KMS-11 (cell line): ENCODE data around the gene AXL.

Experiments
- H2AFZ ChIP-seq: fragments of 200-600 bp; sonication (generic); 2 replicates; pipeline ENCODE4 v1.6.1; 2016; ENCODE audit warnings: antibody characterized with exemption, mixed run types, low read depth
- H3K27ac ChIP-seq: fragments of 200-600 bp; sonication (generic); 2 replicates; pipeline ENCODE4 v1.6.1; 2016; ENCODE audit warnings: mild to moderate bottlenecking, mixed run types
- H3K27me3 ChIP-seq: fragments of 200-600 bp; sonication (generic); 2 replicates; pipeline ENCODE4 v1.6.1; 2017; ENCODE audit warnings: mild to moderate bottlenecking, low read depth, mixed run types, moderate library complexity; ENCODE audit not compliant: insufficient read depth
- H3K36me3 ChIP-seq: fragments of 200-600 bp; sonication (generic); 2 replicates; pipeline ENCODE4 v1.6.1; 2017; ENCODE audit warnings: mild to moderate bottlenecking, mixed run types; ENCODE audit not compliant: insufficient read depth
- H3K4me1 ChIP-seq: fragments of 200-600 bp; sonication (generic); 2 replicates; pipeline ENCODE4 v1.6.1; 2016; ENCODE audit warnings: mild to moderate bottlenecking, low read depth, mixed run types; ENCODE audit not compliant: poor library complexity, severe bottlenecking
- H3K4me2 ChIP-seq: fragments of 200-600 bp; sonication (generic); 2 replicates; pipeline ENCODE4 v1.7.0; 2016; ENCODE audit warnings: mild to moderate bottlenecking, mixed run types
- H3K4me3 ChIP-seq: fragments of 200-600 bp; sonication (generic); IDR thresholded peaks from 2 replicates; pipeline ENCODE4 v1.6.1; 2017; ENCODE audit warnings: low read depth, low read length, mixed read lengths; ENCODE audit not compliant: insufficient read depth
- H3K79me2 ChIP-seq: fragments of 200-600 bp; sonication (generic); 2 replicates; pipeline ENCODE4 v1.6.1; 2016; ENCODE audit warnings: low read depth, mixed run types; ENCODE audit not compliant: insufficient read depth
- H3K9ac ChIP-seq: fragments of 200-600 bp; sonication (generic); 2 replicates; pipeline ENCODE4 v1.6.1; 2016; ENCODE audit warnings: mild to moderate bottlenecking, mixed run types
- H4K20me1 ChIP-seq: fragments of 200-600 bp; sonication (generic); 2 replicates; pipeline ENCODE4 v1.6.1; 2016; ENCODE audit warnings: mild to moderate bottlenecking, mixed run types; ENCODE audit not compliant: insufficient read depth
- TF ChIP-seq, protein P1 (sequence below): fragments of 200-600 bp; sonication (generic); conservative IDR thresholded peaks from 2 replicates; pipeline ENCODE4 v1.6.1; 2017; ENCODE audit warnings: low read depth, mild to moderate bottlenecking, antibody characterized with exemption, low read length, moderate library complexity, mixed read lengths

The AXL gene

DNA sequence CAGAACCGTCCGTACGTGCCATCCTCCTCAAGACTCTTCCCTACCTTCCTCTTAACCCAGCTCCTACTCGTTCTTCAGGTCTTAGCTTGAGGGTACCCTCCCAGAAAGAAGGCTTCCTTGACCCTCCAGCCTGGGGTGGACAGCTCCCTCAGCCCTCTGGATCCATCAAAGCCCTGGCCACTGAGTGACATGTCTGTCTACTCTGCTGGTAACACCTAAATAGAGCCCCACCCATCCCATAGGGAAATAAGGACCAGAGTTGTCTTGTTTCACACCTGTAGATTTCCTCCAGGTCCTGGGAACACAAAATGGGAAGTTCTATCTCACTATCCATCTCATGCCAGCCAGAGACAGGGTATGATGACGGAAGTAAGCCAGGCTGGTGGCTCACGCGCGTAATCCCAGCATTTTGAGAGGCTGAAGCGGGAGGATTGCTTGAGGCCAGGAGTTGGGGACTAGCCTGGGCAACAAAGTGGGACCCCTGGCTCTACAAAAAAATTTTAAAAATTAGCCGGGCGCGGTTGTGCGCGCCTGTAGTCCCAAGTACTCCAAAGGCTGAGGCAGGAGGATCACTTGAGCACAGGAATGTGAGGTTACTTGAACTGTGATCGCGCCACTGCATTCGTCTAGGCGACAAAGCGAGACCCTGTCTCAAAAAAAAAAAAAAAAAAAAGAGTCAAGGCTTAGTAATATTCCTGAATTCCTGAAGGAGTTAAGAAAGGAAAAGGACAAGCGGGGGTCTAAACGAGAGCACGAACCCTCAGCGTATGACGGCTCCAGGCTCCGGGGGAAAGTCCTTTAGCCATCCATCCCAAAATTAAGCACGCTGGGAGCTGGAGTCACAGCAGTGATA, 90.4 kb downstream of the AXL start:
- TF ChIP-seq, protein P1, sequence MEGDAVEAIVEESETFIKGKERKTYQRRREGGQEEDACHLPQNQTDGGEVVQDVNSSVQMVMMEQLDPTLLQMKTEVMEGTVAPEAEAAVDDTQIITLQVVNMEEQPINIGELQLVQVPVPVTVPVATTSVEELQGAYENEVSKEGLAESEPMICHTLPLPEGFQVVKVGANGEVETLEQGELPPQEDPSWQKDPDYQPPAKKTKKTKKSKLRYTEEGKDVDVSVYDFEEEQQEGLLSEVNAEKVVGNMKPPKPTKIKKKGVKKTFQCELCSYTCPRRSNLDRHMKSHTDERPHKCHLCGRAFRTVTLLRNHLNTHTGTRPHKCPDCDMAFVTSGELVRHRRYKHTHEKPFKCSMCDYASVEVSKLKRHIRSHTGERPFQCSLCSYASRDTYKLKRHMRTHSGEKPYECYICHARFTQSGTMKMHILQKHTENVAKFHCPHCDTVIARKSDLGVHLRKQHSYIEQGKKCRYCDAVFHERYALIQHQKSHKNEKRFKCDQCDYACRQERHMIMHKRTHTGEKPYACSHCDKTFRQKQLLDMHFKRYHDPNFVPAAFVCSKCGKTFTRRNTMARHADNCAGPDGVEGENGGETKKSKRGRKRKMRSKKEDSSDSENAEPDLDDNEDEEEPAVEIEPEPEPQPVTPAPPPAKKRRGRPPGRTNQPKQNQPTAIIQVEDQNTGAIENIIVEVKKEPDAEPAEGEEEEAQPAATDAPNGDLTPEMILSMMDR: no peak
- peaks cover 51% of the 10 kb centered on the region for H3K4me1 ChIP-seq
- peak overlapping the region; percentile 66 for H3K4me2 ChIP-seq
- H3K4me3 ChIP-seq: no peak overlapping the region
- H3K27me3 ChIP-seq: no peaks in the 10 kb centered on the region
- peaks cover 24% of the 10 kb centered on the region for H3K79me2 ChIP-seq
- H4K20me1 ChIP-seq: no peaks in the 10 kb centered on the region
- no peaks in the 10 kb centered on the region; the same call in 1 of the 2 replicates for H3K36me3 ChIP-seq
- peak overlapping the region; percentile 95 for H3K27ac ChIP-seq
- H2AFZ ChIP-seq: peak overlapping the region; percentile 70
- peak overlapping the region; percentile 90 for H3K9ac ChIP-seq

DNA sequence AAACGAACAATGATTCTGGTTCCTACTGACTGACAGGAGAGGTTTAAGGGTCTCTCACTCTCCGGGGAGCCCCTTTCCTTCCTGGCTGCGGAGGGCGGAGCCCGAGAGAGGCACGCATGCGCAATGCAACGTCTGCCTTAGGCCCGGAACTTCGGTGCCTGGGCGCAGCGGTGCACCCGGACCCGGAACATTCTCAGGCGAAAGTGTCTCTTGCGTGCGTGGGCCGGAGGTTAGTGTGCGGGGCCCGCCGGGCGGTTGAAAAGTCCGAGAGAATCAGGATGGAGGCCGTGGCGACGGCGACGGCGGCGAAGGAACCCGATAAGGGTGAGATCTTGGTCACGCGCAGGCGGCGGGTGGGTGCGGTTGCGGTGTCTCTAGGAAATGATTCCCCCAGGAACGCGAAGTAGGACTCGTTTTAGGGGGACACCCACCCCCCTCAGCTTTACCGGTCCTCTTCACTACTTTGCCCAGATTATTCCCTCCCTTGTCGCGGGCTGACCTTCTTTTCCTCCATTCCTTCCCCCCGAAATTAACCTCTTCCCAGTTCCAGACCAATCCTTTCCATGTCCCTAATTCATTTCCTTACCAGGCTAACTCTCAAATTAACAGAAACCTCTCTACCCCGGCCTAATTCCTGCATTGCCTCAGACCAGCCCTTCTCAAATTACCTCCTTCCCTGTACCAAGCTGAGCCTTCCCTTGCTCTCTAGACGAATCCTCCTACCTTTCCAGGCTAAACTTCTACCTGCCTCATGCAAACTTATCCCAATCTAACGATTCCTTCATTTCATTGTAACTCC, 91.2 kb downstream of the AXL start, which contains the start of gene CCDC97:
CCDC97 (plus strand) TSS at position 140 of the 799 bp plus-strand sequence; CDS start at position 279, 139 bp downstream.
- Histone ChIP-seq H2AFZ (peak within 1 kb of the TSS; percentile 70), H3K4me2 (peak within 1 kb of the TSS; percentile 89), H4K20me1 (no peaks in the 10 kb centered on the region), H3K27ac (peak within 1 kb of the TSS; percentile 95), H3K4me1 (peaks cover 46% of the 10 kb centered on the region), H3K79me2 (peaks cover 30% of the 10 kb centered on the region), H3K27me3 (no peaks in the 10 kb centered on the region), H3K36me3 (no peaks in the 10 kb centered on the region; the same call in 1 of the 2 replicates), H3K4me3 (peak within 1 kb of the TSS; percentile 38), H3K9ac (peak within 1 kb of the TSS; percentile 90)
- TF ChIP-seq, protein P1: no peak

DNA sequence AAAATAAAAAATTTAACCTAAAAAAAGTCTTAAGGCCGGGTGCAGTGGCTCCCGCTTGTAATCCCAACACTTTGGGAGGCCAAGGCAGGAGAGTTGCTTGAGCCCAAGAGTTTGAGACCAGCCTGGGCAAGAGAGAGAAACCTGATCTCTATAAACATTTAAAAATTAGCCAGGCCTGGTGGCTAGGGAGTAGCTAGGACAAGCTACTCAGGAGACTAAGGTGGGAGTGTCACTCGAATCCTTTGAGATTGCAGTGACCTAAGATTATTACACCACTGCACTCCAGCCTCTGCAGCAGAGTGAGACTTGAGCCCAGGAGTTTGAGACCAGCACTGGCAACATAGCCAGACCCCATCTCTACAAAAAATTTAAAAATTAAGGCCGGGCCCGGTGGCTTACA, 92.0 kb downstream of the AXL start:
- no peaks in the 10 kb centered on the region for H4K20me1 ChIP-seq
- H3K4me1 ChIP-seq: peaks cover 44% of the 10 kb centered on the region
- H3K79me2 ChIP-seq: peaks cover 38% of the 10 kb centered on the region
- H3K4me2 ChIP-seq: peak overlapping the region; percentile 89
- no peak overlapping the region; the same call in 1 of the 2 replicates for H2AFZ ChIP-seq
- H3K36me3 ChIP-seq: no peaks in the 10 kb centered on the region; the same call in 1 of the 2 replicates
- peak overlapping the region; percentile 38 for H3K4me3 ChIP-seq
- peak overlapping the region; percentile 95 for H3K27ac ChIP-seq
- TF ChIP-seq, protein P1: no peak
- H3K27me3 ChIP-seq: no peaks in the 10 kb centered on the region
- peak overlapping the region; percentile 90; the same call in 1 of the 2 replicates for H3K9ac ChIP-seq
